Activated CD4-positive, alpha-beta T cell treated with anti-CD3 and anti-CD28 coated beads, Interleukin-2, Interleukin-4, amounts not matched to agents 100 ng/mL and 50 ng/mL, durations not matched to agents 16 hours and 8 hours (primary cell): Measurements from ENCODE around the gene ACKR1.

Experiments
- DNase-seq: peaks from one replicate; pipeline ENCODE4 v3.0.0-alpha.2; 2020; ENCODE audit warnings: low spot score

The ACKR1 gene

GRCh38 chr1:159187647-159188374 is 16.9 kb upstream of the ACKR1 start:
- no peak for DNase-seq

- DNase-seq: peak; percentile 19
Observed at GRCh38 chr1:159188375-159188788, 16.3 kb upstream of the ACKR1 start.

DNA sequence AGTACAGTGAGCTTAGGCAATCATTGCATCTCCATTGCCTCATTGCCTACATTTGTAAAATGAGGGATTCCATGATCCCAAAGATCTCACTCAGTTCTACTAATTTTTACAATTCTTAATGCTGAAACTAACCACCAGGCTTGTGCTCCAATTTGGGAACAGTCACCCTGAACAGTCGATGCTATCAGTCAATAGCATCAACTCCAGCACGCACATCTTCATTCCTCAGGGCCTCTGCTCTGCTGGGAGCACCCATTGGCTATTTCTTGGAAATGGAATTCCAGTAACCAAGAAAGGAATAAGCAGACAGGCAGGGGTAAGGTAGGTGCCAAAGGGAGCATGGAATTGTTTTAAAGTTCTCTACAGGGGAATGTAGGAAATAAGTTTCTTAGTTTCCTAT is 14.2 kb upstream of the ACKR1 start:
- no peak for DNase-seq

DNA sequence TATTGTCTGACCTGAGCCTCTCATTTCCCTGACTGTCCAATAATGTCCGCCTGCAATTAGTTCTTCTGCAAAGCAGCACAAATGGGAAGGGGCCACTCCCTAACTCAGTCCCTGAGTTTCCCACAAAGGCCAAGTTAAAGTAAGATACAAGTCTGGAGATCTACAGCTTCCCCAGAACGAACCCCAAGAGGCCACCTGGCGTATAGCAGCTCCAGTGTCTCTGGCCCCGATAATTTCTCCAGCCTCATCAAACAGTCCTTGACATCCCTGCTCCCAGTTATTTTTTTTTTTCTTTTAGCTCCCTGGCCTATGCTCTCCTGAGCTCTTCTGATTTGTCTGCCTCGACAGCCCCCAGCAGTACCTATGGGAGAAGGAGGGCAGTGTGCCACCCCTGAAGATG is 8.1 kb upstream of the ACKR1 start:
- DNase-seq: no peak

DNA sequence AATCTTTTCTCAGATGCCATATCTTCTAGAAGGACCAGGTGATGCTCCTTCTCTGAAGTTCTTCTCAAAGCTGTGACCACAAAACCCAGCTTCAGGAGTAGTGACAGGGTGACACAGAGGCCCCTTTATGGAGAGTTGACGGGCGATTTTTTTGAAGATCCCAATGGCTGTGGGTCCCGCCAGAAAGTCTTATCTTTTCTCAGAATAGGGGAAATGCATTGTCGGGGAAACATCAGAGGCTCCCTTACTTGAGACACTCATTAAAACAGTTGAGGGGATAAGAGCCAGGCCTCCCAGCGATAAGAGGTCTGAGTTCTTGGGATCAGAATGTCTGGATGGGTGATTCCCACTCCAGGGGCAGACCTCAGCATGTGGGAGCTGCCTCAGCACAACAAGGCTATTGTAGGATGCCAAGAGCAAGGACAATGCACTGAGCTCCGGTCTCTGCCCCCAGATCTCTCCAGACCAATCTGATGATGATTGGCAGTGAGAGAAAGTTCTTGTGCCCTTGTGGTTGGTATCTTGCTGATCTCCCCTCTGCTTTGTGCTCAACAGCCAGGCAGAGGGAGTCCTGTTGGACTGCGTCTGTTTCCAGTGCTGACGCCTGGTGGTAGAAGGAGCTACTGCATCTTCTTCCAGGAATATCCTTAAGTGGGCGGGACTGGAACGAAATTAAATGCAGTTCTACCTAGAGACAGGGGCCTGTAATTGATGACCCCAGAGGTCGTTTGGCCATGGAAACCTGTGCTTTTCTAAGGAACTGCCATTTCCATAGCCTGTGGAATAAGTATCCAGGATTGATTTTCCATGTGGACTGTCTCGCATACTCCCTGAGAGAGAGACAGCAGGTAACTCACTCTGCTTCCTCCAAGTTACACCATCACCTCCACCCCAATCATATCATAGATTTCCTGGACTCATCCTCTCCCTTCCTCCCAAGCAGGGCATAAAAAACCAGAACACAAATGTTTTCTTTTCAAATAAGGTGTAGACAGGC is 6.8 kb upstream of the ACKR1 start:
- peak; percentile 67 for DNase-seq

GRCh38 chr1:159199901-159200300 is 4.8 kb upstream of the ACKR1 start:
- DNase-seq: no peak

GRCh38 chr1:159200769-159201168 is 3.9 kb upstream of the ACKR1 start:
- no peak for DNase-seq

DNA sequence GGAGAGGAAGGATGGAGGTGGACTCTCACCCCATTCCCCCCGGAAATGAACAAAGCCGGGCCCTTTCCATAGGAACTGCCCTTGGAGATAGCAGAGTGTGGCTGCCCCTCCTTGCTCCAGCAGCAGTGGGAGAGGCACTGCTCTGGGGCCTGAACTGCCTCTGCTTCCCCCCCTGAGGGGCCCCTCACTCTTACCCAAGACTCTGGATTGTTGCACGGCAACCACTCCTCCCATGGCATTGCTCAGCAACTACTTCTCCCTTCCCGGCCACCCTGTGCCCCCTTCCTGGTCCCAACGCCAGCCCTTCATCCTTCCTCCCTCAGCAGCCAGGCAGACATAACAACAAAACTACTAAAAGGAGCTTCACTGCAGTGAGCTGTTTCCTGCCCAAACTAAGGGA is 3.0 kb upstream of the ACKR1 start:
- DNase-seq: no peak

DNA sequence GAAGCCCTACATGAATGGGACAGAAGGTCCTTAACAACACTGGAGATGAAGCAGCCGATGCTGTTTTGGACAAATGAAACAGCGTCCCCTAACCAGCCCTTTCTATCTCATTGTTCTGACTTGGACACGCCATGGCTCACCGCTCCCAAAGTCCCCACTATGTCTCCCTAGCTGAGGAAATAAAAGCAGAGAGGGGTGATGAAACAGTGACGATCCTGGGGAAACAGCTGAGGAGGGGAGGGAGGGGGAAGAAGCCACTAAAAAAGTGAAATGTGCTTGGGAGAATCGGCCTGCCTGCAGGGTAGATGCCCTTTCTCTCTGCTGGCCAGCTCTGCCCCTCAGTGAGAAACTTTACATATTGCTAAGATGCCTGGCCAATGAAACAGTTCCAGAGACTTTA is 1.1 kb upstream of the ACKR1 start:
- no peak for DNase-seq

- no peak for DNase-seq
Observed at GRCh38 chr1:159205225-159205624, 550 bp downstream of the ACKR1 start.

DNA sequence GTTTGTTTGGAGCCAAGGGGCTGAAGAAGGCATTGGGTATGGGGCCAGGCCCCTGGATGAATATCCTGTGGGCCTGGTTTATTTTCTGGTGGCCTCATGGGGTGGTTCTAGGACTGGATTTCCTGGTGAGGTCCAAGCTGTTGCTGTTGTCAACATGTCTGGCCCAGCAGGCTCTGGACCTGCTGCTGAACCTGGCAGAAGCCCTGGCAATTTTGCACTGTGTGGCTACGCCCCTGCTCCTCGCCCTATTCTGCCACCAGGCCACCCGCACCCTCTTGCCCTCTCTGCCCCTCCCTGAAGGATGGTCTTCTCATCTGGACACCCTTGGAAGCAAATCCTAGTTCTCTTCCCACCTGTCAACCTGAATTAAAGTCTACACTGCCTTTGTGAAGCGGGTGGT is 1.4 kb downstream of the ACKR1 start:
- DNase-seq: no peak

DNA sequence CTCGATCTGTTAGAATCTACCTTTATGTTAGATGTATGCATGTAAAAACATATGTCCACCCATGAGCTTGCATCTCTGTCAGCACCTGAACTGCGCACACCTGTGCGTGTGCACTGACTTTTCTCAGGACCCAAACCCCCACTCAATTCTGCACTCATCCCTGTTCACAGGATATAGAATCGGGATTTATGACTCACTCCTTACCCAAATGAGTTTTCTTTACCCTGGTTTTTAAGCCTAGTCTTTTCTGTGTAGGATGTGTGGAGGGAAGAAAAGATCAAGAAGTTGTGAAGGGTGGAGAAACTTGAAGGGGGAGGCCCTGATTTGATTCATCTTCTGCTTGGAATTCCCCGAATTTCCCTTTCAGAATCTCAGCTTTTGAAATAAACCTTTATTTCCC is 2.4 kb downstream of the ACKR1 start:
- DNase-seq: no peak

DNA sequence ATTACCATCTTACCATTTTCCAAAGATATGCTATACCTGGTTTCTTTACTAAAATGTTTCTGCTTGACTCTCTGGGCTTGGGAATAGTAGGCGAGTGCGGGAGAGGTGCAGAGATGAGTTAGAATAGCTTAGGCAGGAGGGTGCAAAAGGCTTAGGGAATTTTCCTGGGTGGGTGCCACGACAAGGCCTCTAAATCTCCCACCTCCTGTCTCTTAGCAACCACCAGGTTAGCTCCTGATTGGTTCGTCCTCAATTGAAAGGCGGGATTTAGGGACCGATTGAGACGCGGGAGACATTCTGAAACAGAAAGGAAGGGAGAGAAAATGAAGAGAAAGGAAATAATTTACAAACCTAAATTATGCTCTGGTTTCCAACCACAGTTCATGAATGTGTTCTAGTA is 3.1 kb downstream of the ACKR1 start:
- no peak for DNase-seq

- no peak for DNase-seq
Observed at GRCh38 chr1:159208175-159208825, 3.6 kb downstream of the ACKR1 start.

- no peak for DNase-seq
Observed at GRCh38 chr1:159209061-159209460, 4.4 kb downstream of the ACKR1 start.

GRCh38 chr1:159211331-159212136 is 6.9 kb downstream of the ACKR1 start:
- peak; percentile 60 for DNase-seq

DNA sequence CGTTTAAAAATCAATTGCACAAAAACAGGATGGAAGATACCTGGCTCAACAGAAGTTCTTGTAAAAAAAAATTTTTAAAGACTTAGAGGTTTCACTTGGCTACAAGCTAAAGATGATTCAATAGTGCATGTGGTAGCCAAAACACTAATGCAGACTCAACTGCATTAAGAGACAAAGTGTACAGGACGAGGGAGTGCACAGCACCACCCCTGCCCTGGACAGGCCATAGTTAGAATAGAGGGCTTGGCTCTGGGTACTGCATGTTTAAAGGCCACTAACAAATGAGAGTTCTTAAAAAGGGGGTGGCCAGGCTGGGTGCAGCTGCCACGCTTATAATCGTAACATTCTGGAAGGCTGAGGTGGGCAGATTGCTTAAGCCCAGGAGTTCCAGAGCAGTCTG is 7.9 kb downstream of the ACKR1 start:
- DNase-seq: no peak

DNA sequence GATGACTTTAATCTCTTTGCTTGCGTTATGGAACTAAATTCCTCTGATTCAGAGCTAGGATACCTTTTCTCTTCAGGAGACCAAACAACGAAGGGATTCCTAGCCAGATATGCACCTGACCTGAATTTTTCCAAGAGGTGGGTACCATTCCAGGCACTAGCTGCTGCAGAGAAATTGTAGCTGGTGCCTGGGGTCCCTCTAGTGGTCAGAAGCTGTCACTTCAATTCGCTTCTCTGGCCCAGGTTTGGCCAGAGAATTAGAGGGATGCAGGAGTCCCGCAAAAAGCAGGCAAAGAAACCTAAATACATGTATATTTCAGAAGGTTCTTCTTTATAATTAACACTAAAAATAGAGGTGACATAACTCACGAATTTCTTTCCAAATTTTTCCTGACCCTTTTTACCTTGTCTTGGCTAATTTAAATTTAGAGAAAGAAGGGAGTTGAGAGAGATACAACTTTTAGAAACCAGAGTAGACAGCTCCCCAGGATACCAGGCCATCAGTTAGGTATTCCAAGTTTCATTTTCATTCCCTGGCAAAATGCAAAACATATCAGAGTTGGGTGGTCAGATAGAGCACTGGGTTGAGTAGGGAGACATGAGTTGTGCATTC is 9.6 kb downstream of the ACKR1 start:
- DNase-seq: peak; percentile 48

GRCh38 chr1:159218649-159219636 is 14.3 kb downstream of the ACKR1 start:
- DNase-seq: no peak
